Stomach (tissue), 4 donors: ENCODE results near the gene CCDC178.

Experiments used
- POLR2A ChIP-seq, 4 donors: fragments of 450-650 bp; IDR thresholded peaks; one replicate each; pipeline ENCODE4 v1.6.1; 2016; ENCODE audit warnings: antibody characterized with exemption in 4 of 4, control low read depth in 2 of 4, mild to moderate bottlenecking in 1 of 4, moderate library complexity in 1 of 4
- POLR2AphosphoS5 ChIP-seq, 3 donors: sonication (generic); formaldehyde crosslinking; IDR thresholded peaks; one replicate each; pipeline ENCODE4 v1.6.1; 2016; ENCODE audit warnings: antibody characterized with exemption in 3 of 3
- TF ChIP-seq, protein P1 (sequence below), 7 experiments: fragments of 450-650 bp in 4 of 7; fragments of 200-600 bp in 3 of 7; sonication (generic) in 3 of 7; IDR thresholded peaks; one replicate each; pipeline ENCODE4 v1.5.1; 2016 to 2019; ENCODE audit warnings: antibody characterized with exemption in 7 of 7, control low read depth in 2 of 7, mild to moderate bottlenecking in 1 of 7

DNA sequence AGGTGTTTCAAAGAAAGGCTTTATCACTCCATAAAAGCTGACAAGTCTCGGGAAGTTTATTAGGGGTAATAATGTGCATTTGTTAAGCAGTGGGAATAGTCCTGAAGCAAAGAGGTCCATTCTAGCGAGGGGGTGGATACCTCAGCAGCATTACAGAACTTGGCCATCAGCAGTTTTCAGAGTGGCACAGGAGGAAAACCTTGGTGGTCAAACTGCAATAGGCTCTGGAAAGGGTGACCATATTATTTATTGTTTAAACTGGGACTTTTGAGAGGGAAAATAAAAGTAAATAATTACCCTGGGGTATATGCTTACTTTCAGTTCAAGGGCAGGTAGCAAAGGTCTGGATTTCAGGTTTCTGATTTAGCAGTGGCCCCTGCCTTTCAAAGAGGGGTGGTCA lies 552.2 kb downstream of the CCDC178 start:
- TF ChIP-seq, protein P1, sequence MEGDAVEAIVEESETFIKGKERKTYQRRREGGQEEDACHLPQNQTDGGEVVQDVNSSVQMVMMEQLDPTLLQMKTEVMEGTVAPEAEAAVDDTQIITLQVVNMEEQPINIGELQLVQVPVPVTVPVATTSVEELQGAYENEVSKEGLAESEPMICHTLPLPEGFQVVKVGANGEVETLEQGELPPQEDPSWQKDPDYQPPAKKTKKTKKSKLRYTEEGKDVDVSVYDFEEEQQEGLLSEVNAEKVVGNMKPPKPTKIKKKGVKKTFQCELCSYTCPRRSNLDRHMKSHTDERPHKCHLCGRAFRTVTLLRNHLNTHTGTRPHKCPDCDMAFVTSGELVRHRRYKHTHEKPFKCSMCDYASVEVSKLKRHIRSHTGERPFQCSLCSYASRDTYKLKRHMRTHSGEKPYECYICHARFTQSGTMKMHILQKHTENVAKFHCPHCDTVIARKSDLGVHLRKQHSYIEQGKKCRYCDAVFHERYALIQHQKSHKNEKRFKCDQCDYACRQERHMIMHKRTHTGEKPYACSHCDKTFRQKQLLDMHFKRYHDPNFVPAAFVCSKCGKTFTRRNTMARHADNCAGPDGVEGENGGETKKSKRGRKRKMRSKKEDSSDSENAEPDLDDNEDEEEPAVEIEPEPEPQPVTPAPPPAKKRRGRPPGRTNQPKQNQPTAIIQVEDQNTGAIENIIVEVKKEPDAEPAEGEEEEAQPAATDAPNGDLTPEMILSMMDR (IDR thresholded peaks at IDR 0.05) = no peak
- TF ChIP-seq POLR2AphosphoS5 (IDR thresholded peaks at IDR 0.05) = no peak
- TF ChIP-seq POLR2A (IDR thresholded peaks at IDR 0.05) = no peak
